GM23338 (cell line): ENCODE measurements around the gene MLNR. TPM values are rescaled to one million over a fixed set of nuclear protein-coding genes. Genes with fewer than 3 reads are reported as not detected.

Source experiments
- ATAC-seq: fragments of 200-7000 bp; cut with Tn5 transposase; 3 replicates; pipeline ENCODE4 v1.9.1; 2020
- DNase-seq: peaks from one replicate; pipeline ENCODE4 v3.0.0-alpha.2; 2015; ENCODE audit warnings: low spot score
- H2AFZ ChIP-seq: fragments of 200-600 bp; sonication (generic); 2 replicates; pipeline ENCODE4 v1.8.0; 2016; ENCODE audit warnings: antibody characterized with exemption, mild to moderate bottlenecking, moderate library complexity
- H3F3A ChIP-seq: fragments of 200-600 bp; sonication (generic); replicated peaks from 2 replicates; pipeline ENCODE4 v1.8.0; 2017; ENCODE audit warnings: antibody characterized with exemption, mixed run types, low read depth
- H3K27ac ChIP-seq: fragments of 200-600 bp; sonication (generic); 2 replicates; pipeline ENCODE4 v1.6.1; 2016; ENCODE audit warnings: low read depth
- H3K27me3 ChIP-seq: fragments of 200-600 bp; sonication (generic); 2 replicates; pipeline ENCODE4 v1.8.0; 2016; ENCODE audit warnings: mild to moderate bottlenecking, mixed run types, moderate library complexity; ENCODE audit not compliant: insufficient read depth
- H3K36me3 ChIP-seq: fragments of 200-600 bp; sonication (generic); 2 replicates; pipeline ENCODE4 v1.8.0; 2016; ENCODE audit warnings: mild to moderate bottlenecking; ENCODE audit not compliant: insufficient read depth
- H3K4me1 ChIP-seq: fragments of 200-600 bp; sonication (generic); 2 replicates; pipeline ENCODE4 v1.8.0; 2016; ENCODE audit warnings: mild to moderate bottlenecking, moderate library complexity; ENCODE audit not compliant: insufficient read depth
- H3K4me2 ChIP-seq: fragments of 200-600 bp; sonication (generic); 2 replicates; pipeline ENCODE4 v1.7.1; 2017; ENCODE audit warnings: mixed run types
- H3K4me3 ChIP-seq: fragments of 200-600 bp; sonication (generic); 2 replicates; pipeline ENCODE4 v1.6.1; 2016; ENCODE audit warnings: mixed run types
- H3K79me2 ChIP-seq: fragments of 200-600 bp; sonication (generic); replicated peaks from 2 replicates; pipeline ENCODE4 v1.8.0; 2017; ENCODE audit warnings: mild to moderate bottlenecking; ENCODE audit not compliant: insufficient read depth
- H3K9me2 ChIP-seq: fragments of 200-600 bp; sonication (generic); 2 replicates; pipeline ENCODE4 v1.8.0; 2017; ENCODE audit not compliant: insufficient read depth
- H4K20me1 ChIP-seq: fragments of 200-600 bp; sonication (generic); replicated peaks from 2 replicates; pipeline ENCODE4 v1.8.0; 2017; ENCODE audit warnings: mild to moderate bottlenecking; ENCODE audit not compliant: insufficient read depth
- H3K27ac Mint-ChIP-seq: 2 replicates; pipeline ENCODE4 v1.8.0; 2020; ENCODE audit warnings: inconsistent platforms, mild to moderate bottlenecking, moderate library complexity, mixed read lengths
- H3K27me3 Mint-ChIP-seq: 3 replicates; pipeline ENCODE4 v1.8.0; 2022; ENCODE audit warnings: low read depth, mild to moderate bottlenecking, moderate library complexity, mixed read lengths, inconsistent platforms; ENCODE audit not compliant: insufficient read depth, poor library complexity
- H3K36me3 Mint-ChIP-seq: 3 replicates; pipeline ENCODE4 v1.8.0; 2021; ENCODE audit warnings: low read depth, mild to moderate bottlenecking, inconsistent platforms, moderate library complexity, mixed read lengths
- H3K4me1 Mint-ChIP-seq: 3 replicates; pipeline ENCODE4 v1.8.0; 2020; ENCODE audit warnings: mild to moderate bottlenecking, inconsistent platforms, mixed read lengths
- H3K4me3 Mint-ChIP-seq: 3 replicates; pipeline ENCODE4 v1.8.0; 2021; ENCODE audit warnings: moderate library complexity, mild to moderate bottlenecking, inconsistent platforms, mixed read lengths
- H3K9me3 Mint-ChIP-seq: 3 replicates; pipeline ENCODE4 v1.8.0; 2020; ENCODE audit warnings: moderate library complexity, mild to moderate bottlenecking, inconsistent platforms, mixed read lengths
- CTCF ChIP-seq, 2 experiments: fragments of 200-600 bp in 1 of 2; sonication (generic) in 1 of 2; conservative IDR thresholded peaks; 2 replicates each; pipeline versions ENCODE4 v1.5.1 to v1.6.1; 2016 to 2017; ENCODE audit warnings: antibody characterized with exemption in 2 of 2, low read depth in 2 of 2, mild to moderate bottlenecking in 2 of 2, moderate library complexity in 1 of 2
- EZH2phosphoT487 ChIP-seq: fragments of 200-600 bp; sonication (generic); IDR thresholded peaks from one replicate; pipeline ENCODE4 v1.8.1; 2018; ENCODE audit warnings: antibody characterized with exemption; ENCODE audit not compliant: unreplicated experiment
- NANOG ChIP-seq: IDR thresholded peaks from 2 replicates; pipeline ENCODE4 v1.6.1; 2016; ENCODE audit warnings: antibody characterized with exemption, borderline replicate concordance
- POLR2AphosphoS5 ChIP-seq: IDR thresholded peaks from 2 replicates; pipeline ENCODE4 v1.6.1; 2016; ENCODE audit warnings: antibody characterized with exemption, low read depth
- REST ChIP-seq: IDR thresholded peaks from one replicate; pipeline ENCODE4 v1.6.1; 2018; ENCODE audit warnings: antibody characterized with exemption; ENCODE audit not compliant: unreplicated experiment
- STAT1 ChIP-seq: IDR thresholded peaks from one replicate; pipeline ENCODE4 v1.6.1; 2016; ENCODE audit warnings: antibody characterized with exemption; ENCODE audit not compliant: unreplicated experiment
- ZNF114 ChIP-seq: fragments of 250-450 bp; sonication (Bioruptor Pico); IDR thresholded peaks from 2 replicates; pipeline ENCODE4 v1.5.0; 2020; ENCODE audit warnings: mild to moderate bottlenecking, moderate library complexity
- ZNF331 ChIP-seq: fragments of 250-450 bp; sonication (Bioruptor Pico); IDR thresholded peaks from 2 replicates; pipeline ENCODE4 v1.5.0; 2020; ENCODE audit warnings: low read depth, mild to moderate bottlenecking, moderate library complexity
- polyA plus RNA-seq: library from polyadenylated mRNA; unstranded; fragments of >200 nt; fragmentation: Nextera tagmentation; extraction: Ambion mirVana; gene quantifications from 2 replicates; pipeline ENCODE4 v1.2.1, GENCODE V29; 2016
- total RNA-seq: library from RNA; depleted of rRNA; stranded (reverse); fragments of >200 nt; shearing (Covaris generic); gene quantifications from 2 replicates; pipeline ENCODE4 v1.2.3, GENCODE V29; 2014
- TF ChIP-seq, protein P1 (sequence below): fragments of 250-450 bp; sonication (Bioruptor Pico); IDR thresholded peaks from 2 replicates; pipeline ENCODE4 v1.5.0; 2020; ENCODE audit warnings: mild to moderate bottlenecking, moderate library complexity

The MLNR gene
- total and polyA plus RNA-seq, 2 experiments from 2014 or later = 0.17 TPM; not detected in 1

GRCh38 chr13:49262634-49263033 lies 42.5 kb downstream of the MLNR start:
- Mint-ChIP-seq H3K4me1 (peaks cover 9% of the 10 kb centered on the region; the same call in 2 of the 3 replicates), H3K27ac (no peak overlapping the region), H3K27me3 (no peaks in the 10 kb centered on the region), H3K4me3 (no peak overlapping the region), H3K36me3 (no peaks in the 10 kb centered on the region), H3K9me3 (no peaks in the 10 kb centered on the region)
- DNase-seq (no peak), ATAC-seq (no peak)
- Histone ChIP-seq H3K79me2 (no peaks in the 10 kb centered on the region), H3K4me1 (peaks cover 7% of the 10 kb centered on the region; the same call in 1 of the 2 replicates), H3F3A (no peaks in the 10 kb centered on the region), H3K4me3 (no peak overlapping the region), H3K4me2 (no peak overlapping the region), H3K27ac (no peak overlapping the region), H3K36me3 (no peaks in the 10 kb centered on the region), H4K20me1 (no peaks in the 10 kb centered on the region; the same call in 1 of the 2 replicates), H2AFZ (no peak overlapping the region), H3K9me2 (no peaks in the 10 kb centered on the region), H3K27me3 (no peaks in the 10 kb centered on the region)
- TF ChIP-seq STAT1 (no peak), ZNF114 (CRISPR knock-in tag) (no peak), CTCF (conservative IDR thresholded peaks at IDR 0.05; ENCODE audit: low read depth in 2 of 2) (no peak), POLR2AphosphoS5 (no peak), EZH2phosphoT487 (no peak), ZNF331 (CRISPR knock-in tag) (no peak), REST (no peak), NANOG (no peak)
- TF ChIP-seq, protein P1, sequence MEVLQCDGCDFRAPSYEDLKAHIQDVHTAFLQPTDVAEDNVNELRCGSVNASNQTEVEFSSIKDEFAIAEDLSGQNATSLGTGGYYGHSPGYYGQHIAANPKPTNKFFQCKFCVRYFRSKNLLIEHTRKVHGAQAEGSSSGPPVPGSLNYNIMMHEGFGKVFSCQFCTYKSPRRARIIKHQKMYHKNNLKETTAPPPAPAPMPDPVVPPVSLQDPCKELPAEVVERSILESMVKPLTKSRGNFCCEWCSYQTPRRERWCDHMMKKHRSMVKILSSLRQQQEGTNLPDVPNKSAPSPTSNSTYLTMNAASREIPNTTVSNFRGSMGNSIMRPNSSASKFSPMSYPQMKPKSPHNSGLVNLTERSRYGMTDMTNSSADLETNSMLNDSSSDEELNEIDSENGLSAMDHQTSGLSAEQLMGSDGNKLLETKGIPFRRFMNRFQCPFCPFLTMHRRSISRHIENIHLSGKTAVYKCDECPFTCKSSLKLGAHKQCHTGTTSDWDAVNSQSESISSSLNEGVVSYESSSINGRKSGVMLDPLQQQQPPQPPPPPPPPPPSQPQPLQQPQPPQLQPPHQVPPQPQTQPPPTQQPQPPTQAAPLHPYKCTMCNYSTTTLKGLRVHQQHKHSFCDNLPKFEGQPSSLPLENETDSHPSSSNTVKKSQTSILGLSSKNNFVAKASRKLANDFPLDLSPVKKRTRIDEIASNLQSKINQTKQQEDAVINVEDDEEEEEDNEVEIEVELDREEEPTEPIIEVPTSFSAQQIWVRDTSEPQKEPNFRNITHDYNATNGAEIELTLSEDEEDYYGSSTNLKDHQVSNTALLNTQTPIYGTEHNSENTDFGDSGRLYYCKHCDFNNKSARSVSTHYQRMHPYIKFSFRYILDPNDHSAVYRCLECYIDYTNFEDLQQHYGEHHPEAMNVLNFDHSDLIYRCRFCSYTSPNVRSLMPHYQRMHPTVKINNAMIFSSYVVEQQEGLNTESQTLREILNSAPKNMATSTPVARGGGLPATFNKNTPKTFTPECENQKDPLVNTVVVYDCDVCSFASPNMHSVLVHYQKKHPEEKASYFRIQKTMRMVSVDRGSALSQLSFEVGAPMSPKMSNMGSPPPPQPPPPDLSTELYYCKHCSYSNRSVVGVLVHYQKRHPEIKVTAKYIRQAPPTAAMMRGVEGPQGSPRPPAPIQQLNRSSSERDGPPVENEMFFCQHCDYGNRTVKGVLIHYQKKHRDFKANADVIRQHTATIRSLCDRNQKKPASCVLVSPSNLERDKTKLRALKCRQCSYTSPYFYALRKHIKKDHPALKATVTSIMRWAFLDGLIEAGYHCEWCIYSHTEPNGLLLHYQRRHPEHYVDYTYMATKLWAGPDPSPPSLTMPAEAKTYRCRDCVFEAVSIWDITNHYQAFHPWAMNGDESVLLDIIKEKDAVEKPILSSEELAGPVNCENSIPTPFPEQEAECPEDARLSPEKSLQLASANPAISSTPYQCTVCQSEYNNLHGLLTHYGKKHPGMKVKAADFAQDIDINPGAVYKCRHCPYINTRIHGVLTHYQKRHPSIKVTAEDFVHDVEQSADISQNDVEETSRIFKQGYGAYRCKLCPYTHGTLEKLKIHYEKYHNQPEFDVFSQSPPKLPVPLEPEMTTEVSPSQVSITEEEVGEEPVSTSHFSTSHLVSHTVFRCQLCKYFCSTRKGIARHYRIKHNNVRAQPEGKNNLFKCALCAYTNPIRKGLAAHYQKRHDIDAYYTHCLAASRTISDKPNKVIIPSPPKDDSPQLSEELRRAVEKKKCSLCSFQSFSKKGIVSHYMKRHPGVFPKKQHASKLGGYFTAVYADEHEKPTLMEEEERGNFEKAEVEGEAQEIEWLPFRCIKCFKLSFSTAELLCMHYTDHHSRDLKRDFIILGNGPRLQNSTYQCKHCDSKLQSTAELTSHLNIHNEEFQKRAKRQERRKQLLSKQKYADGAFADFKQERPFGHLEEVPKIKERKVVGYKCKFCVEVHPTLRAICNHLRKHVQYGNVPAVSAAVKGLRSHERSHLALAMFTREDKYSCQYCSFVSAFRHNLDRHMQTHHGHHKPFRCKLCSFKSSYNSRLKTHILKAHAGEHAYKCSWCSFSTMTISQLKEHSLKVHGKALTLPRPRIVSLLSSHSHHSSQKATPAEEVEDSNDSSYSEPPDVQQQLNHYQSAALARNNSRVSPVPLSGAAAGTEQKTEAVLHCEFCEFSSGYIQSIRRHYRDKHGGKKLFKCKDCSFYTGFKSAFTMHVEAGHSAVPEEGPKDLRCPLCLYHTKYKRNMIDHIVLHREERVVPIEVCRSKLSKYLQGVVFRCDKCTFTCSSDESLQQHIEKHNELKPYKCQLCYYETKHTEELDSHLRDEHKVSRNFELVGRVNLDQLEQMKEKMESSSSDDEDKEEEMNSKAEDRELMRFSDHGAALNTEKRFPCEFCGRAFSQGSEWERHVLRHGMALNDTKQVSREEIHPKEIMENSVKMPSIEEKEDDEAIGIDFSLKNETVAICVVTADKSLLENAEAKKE (CRISPR knock-in tag) = no peak
